Right renal cortex interstitium (tissue), 3 donors: ENCODE results near the gene TBC1D2B. TPM values are rescaled to one million over a fixed set of nuclear protein-coding genes. Genes with fewer than 3 reads are reported as not detected.

Source experiments
- DNase-seq, 3 donors: peaks; one replicate each; pipeline ENCODE4 v3.0.0-alpha.2; 2013; ENCODE audit warnings: low read depth in 3 of 3, low spot score in 2 of 3
- polyA plus RNA-seq, 3 donors: library from polyadenylated mRNA; unstranded; fragments of 120-200 nt; gene quantifications; one replicate each; pipeline ENCODE4 v1.2.1, GENCODE V29; 2013; ENCODE audit not compliant: insufficient read length in 3 of 3

The TBC1D2B gene
- polyA plus RNA-seq, 3 donors, result 25.9 to 28.7 (median 26.6) TPM

DNA sequence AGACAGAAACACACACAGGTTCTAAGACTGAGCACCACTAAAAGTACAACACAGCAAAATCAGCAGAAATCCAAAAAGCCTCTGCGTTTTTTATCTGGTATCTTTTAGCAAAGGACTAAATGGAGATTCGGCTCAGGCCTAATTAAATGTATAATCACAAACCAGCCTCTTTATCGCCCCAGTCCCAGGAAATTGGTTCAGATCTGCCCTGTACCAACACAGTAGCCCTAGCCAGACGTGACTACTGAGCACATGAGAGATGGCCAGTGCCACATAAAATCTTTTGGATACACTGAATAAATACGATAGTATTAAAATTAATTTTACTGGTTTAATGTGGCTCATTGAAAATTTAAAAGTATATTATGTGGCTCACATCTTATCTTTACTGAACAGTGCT, 19.7 kb downstream of the TBC1D2B start:
- no peak for DNase-seq

DNA sequence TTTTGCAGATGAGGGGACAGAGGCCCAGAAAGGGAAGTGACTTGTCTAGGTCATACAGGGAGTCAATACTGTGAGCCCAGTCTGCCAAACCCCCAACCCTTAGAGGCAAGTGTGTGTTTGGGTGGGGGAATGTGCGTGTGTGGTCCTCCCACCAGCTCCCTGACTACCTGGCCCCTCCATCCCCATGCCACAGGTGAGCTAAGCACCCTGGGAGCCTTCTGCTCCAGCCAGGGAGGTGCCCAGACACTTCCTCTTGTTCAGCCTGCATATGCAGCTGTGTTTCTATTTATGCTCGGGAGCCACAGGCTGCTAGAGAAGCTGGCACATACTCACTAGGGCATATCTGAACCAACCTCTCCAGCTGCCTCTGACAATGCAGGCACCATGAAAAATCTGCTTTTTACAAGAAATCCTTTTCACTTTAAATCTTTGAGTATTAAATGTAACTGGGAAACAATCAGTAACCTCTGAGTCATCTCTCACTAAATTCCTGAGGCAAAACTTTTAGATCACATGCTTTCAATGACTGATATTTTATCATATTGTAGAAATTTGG, 20.7 kb downstream of the TBC1D2B start:
- DNase-seq, result no peak

DNA sequence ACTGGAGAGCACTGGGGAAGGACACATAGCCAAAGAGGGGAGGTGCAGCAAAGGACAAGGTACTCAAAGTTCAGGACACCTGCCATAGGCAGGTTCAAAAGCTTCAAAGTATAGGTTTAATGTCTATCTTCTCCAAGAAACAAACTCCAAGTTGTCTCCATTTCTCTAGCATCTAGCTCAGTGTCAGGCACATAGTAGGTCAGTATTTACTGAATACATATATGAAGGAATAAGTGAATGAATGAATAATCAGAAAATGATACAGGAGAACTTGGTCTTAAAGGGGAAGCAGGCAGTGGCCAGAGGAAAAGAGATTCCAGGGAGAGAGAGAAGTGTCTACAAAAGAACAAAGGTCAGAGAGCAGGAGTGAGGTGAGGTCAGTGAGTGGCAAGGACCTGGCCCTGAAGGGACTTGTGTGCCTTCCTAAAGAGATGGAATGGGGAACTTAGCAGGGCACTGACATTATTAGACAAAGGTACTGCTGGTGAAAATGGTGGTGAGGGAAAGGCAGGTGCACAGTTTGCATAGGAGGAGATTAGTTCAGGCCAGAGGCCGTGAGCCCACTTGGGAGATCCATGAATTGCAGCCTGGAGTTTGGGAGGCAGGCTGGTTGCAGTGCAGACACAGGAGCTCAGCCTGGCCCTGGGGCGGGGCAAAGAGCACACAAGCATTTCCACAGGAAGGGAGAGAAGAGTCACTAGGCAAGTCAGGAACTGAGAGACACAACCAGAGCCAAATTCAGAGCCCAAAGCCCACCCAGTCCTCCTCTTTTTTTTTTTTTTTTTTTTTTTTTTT, 21.4 kb downstream of the TBC1D2B start:
- DNase-seq, result no peak

DNA sequence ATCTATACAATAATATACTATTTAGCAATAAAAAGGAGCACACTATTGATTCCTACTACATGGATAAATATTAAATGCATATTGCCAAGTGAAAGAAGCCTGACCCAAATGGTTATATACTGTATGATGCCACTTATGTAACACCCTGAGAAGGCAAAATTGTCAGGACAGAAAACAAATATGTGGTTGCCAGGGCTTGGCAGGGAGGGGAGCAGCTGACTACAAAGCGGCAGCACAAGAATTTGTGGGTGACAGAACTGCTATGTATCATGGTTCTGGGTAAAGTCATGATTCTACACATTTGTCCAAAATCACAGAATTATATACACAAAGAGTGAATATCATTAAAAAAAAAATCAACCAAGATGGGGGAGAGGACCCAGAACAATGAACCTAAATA, 22.5 kb downstream of the TBC1D2B start:
- DNase-seq, result no peak

DNA sequence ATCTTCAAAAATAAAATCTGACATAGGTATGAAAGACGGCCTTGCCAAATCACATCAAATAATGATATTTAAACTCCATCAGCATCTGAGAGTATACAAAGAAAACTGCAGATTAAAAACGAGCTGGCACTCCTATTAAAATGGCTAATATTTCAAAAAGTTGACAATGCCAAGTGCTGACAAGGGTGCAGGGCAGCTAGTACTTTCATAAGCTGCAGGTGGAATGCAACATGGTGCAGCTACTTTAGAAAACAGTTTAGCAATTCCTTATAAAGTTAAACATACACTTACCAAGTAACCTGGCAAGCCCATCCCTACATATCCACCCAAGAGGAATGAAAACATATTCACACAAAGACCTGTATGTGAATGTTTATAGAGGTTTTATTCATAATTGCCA, 23.0 kb downstream of the TBC1D2B start:
- no peak for DNase-seq

DNA sequence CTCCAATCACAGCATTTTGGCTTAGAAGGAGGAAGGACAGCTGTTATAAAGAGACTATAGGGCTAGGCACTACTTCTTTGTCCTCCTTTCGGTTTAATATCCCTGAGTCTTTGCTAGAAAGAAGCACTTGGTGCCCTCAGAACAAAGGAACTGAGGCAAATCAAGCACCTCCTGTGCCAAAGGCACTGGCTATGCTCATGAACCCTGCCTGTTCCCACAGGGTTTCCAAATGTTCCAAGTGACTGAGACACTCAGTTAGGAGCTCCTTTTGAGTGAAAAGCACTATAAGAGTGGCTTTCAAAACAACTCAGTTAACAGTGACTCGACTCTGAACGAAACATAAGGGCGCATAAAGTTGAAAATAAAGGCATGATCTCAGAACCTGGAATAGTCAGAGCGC, 25.0 kb downstream of the TBC1D2B start:
- no peak for DNase-seq

DNA sequence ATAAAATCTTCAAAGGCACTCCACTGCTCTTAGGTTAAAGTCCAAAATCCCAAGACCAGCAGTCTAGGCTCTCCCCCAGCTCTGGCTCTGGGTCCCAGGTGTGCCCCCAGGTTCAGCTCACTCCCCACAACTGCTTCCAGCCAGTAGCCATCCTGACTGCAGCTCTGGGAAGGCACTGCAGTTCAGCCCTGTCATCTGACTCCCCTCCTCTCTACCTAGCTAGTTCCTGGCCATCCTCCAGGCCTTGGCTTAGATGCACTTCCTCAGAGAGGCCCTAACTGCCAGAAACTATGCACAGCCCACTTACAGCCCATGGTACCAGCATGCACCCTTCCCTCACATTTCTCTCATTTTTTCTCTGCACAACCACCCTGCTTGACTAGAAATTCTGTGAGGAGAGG, 25.5 kb downstream of the TBC1D2B start:
- DNase-seq, result no peak

DNA sequence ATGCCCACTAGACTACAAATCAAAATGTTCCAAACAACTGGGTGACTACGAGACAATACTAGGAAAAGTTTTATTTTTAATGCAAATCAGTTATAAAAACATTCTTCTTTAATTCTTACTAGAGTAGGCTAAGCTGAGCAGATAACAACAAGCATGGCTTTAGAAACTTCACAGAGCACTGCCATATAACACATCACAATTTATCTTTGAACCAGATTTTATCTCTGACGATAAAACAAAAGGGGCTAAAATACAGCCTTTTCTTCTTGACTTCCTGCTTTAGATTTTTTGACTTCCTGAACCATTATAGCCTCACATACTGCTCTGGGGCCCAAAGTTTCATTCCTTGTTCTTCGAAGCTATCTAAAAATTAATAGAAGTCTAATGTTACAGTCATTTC, 25.9 kb downstream of the TBC1D2B start:
- DNase-seq, result no peak

DNA sequence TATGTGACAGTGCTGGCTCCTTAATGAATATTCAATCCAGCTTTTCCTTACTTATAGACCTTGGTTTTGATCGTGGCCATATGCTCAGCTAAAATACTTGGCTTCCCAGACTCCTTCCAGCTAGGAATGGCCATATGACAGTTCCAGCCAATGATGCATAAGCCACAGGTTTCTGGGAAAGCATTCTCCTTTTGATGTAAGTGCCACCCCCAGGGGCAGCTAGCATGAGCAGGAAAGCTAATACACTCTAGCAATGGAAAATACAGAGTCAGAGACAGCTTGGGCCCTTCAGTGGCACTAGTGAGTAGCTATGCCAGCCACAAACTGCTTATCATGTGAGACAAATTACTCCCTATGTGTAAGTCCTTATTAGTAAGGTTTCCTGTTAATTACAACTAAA, 26.7 kb downstream of the TBC1D2B start:
- DNase-seq, result no peak

DNA sequence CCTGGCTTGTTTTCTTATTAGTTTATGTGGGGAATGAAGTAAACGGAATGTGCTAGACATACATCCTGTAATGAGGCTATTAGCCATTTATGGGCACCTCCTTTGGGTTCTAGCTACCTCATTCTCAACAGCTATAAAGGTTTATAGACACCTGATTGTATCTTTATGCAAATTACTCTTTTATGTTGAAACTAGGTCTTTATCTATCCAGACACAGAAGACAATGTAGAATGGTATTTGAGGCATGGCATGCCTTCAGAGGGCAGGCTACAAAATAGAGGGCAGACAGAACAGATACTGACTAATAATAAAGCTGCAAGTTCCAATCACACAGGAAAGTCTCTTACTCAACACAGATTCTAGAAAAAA, 27.1 kb downstream of the TBC1D2B start:
- DNase-seq, result no peak

DNA sequence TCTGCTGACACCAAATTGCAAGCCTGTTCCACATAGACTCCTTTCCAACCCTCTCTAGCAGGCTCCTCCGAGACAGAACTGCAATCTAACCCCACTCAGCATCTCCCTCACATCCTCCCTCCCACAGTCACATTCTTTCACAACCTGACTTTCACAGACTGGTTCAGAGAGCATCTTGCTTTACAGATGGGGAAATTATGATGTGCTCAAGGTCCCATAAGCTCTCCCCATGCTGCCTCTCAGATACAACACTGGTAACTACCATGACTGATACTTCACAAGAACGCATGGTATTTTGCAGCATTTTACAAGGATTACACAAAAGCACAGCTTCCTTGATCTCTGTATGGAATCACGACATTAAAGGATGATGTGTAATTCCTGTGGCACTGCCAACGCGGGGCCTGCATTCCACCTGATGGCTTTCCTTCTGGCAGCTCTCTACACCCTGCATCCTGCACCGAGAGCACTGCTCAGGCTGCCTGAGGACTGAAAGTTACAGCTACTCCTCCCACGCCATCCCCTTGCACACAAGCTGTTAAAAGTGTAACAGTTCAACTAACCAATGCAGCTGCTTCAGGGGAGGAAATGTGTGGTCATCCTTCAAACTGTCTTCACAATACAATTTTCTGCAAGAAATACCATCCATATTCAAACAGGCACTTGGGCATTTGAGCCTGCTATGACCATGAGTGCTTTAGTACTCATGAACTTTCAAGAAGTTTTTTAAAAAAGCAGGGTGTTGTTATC, 27.6 kb downstream of the TBC1D2B start:
- DNase-seq, result no peak

DNA sequence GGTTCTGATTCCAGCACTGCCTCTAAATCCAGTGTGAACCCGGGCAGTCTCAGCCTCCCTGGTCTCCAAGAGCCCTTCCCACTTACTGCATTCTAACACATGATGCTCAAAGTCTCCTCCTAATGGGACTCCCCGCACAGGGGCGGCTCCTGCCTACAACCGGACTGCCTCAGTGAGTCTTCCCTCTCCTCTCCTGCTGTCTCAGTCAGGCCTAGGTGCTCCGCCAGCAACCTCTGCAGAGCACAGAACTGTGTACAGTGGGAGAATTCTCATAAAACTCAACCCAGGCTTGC, 28.9 kb downstream of the TBC1D2B start:
- no peak for DNase-seq

DNA sequence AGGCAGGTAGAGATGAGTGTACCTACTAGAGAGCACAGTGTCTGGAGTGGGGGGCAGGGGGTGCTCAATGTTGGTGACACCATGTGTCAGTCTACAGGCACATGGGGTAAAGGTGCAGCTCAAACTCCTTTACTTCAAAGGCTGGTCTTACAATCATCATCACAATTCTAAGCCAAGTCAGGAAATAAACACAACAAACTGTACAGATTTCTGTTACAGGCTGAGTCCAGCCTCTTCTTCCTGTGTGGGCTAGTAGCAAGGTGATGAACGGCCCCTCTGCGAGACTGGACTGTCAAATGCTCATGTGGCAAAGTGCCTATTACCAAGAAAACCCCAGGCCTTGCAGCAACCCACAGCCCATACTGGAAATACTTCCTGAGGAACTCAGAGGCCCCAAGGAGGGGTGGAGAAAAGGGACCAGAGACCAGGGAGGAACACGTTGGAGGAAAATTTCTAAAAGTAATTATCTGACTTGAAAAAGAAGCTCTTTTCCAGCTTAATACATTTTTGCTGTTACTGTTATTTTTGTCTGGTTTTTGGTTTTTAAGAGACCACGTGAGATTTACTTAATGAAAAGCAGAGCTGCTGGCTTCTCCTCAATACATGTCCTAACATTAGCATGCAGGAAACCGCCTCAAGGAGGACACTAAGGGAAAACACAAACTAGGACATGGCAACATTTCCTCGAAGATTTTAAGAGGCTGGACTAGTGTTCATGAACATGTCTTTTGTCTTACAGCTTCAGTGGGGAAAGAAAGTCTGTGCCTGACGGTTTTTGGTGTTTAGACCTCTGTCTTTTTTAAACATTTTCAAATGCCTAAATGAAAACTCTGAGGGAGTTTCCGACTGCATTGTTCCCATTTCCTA, 29.5 kb downstream of the TBC1D2B start:
- DNase-seq, result no peak

DNA sequence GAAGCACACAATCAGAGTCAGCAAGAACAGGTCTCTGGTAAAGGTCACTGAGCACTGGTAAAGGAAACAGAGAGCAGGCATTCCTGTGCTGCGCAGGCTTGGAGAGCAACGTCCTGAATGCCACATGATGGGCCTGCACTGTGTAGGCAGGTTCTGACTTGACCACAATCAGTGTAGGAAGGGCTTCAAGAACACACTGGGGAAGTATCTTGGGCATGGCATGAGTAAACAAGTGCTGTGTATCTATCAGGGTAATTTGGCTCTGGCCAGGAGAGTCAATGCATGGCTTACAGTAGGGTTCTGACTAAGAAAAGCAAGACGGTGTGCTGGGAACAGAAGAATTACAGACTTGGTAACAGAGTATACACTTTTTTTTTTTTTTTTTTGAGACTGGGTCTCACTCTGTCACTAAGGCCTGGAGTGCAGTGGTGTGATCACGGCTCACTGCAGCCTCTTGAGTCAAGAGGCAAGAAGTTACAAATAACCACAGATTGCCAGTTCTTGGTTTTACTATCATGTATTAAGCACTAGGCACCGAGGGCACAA, 30.6 kb downstream of the TBC1D2B start:
- DNase-seq, result no peak

DNA sequence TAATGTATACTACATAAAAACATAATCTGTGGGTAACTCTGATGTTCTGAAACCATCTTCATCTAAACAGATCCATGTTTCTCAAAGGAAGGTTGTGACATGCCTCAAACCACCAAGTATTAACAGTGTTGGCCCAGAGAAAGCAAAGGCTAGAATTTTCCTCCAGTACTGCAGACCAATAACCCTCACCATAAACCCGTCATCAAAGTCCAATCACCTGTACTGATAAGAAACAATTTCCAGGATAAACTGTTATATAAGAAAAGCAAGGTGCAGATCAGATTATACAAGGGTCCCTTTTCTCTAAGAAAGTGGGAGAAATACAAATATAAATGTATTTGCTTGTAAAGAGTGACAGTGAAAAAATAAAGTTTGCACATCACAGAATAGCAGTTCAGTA, 32.3 kb downstream of the TBC1D2B start:
- no peak for DNase-seq

DNA sequence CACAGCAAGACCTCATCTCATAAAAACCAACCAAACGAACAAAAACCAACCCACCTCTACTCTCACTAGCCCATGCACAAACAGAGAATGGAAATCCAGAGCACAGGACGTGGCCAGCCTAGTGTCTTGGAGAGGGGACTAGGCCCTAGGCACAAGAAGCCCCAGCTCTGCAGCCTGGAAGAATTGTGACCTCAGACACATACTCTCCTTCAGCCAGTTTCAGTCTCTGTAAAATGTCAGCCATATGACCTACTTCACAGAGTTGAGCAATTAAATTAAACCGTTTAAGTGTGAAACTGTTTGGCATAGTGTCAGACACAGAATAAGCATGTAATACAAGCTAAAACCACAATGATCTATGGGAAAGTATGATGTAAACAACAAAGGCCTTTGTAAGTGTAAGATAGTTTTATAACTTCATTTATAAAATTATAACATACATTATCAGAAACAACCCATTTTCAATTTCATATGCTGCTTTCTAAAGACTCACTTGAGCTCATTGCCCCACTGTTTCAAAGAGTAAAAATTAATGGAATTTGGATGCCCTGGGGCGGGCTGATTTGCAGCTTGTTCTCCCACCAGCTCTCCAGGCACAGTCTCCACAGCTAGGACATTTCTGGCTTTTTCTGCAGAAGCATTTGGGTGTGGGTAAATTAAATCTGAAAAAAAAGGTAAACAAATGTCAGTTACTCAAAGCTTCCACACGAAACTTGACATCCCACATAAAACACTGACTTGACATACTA, 32.9 kb downstream of the TBC1D2B start:
- no peak for DNase-seq

DNA sequence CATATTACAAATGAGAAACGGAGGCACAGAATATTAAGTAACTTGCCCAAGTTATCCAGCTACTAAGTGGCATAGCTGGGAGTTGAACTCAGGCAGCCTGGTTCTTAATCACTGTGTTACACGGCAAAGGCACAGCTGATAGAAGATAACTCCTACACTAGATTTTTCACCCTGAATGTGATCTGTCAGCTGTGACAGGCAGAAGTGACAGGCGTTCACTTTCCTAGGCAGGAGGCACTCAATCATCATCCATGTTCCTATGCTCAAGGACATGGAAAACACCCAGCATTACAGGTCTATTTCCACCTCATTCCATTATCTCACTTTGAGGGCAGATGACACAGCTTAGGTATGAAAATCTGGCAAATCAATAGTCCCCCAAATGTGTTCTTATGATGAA, 35.6 kb downstream of the TBC1D2B start:
- DNase-seq, result no peak

DNA sequence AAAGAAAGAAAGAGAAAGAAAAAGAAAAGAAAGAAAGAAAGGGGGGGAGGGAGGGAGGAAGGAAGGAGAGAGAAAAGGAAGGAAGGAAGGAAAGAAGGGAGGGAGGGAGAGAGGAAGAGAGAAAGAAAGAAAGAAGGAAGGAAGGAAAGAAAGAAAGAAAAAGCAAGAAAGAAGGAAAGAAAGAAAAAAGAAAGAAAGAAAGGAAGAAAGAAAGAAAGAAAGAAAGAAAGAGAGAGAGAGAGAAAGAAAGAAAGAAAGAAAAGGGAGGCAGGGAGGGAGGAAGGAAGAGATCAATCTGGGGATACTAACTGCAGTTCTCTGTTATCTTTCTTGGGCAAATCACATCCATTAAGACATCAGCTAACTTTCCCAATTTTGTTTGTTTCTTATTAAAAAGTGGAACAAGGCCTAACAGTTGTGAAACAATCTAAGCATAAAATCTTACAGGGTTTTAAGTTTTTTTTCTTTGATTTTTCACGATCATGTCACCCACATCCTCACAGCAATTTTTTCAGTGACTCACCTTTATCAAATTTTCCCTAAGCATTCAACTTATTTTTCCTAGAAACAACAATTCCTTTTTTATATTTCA, 36.8 kb downstream of the TBC1D2B start:
- no peak for DNase-seq

DNA sequence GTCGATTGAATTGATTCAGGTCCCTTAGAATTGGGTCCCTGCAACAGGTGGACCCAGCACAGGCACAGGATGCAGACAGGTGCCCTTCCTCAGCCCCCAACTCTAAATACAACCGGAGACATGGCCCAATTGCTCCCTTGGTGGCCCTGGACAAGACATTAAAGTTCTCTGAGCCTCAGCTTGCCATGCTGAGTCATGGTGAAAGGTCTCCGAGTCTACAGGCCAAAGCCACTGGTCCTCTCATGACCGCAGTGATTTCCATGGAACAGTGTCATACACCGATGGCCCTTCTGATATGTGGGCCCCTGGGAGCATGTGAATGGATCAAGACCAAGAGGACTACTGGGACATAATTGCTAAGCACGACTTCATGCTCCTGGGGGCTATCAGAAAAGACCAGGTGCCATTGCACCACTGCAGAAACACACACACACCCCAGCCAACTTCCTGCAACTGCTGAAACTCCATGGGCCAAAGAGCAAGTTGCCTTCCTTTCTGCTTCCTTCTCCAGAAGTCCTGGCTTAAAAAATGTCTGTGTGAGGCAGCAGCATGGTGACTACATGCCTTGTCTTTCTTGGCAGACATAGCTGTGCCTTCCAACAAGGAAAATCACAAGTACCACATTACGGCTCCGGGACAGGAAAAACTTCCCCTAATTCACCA, 38.8 kb downstream of the TBC1D2B start:
- DNase-seq, result no peak
